Hematopoietic multipotent progenitor cell (in vitro differentiated cells): ENCODE data around the gene MGME1. TPM values are rescaled to one million over a fixed set of nuclear protein-coding genes. Genes with fewer than 3 reads are reported as not detected.
A peak's percentile ranks its signal among the peaks of the same experiment; 100 is the strongest.

Source experiments
- DNase-seq, 3 donors: peaks; one replicate each; pipeline ENCODE4 v3.0.0-alpha.2; 2011 to 2015; ENCODE audit warnings: low read depth in 2 of 3, low spot score in 2 of 3
- total RNA-seq: library from RNA; depleted of rRNA; stranded (reverse); fragments of >200 nt; gene quantifications from one replicate; pipeline ENCODE4 v1.2.3, GENCODE V29; 2012

MGME1 gene
- total RNA-seq, 1 donor: 11.8 TPM

DNA sequence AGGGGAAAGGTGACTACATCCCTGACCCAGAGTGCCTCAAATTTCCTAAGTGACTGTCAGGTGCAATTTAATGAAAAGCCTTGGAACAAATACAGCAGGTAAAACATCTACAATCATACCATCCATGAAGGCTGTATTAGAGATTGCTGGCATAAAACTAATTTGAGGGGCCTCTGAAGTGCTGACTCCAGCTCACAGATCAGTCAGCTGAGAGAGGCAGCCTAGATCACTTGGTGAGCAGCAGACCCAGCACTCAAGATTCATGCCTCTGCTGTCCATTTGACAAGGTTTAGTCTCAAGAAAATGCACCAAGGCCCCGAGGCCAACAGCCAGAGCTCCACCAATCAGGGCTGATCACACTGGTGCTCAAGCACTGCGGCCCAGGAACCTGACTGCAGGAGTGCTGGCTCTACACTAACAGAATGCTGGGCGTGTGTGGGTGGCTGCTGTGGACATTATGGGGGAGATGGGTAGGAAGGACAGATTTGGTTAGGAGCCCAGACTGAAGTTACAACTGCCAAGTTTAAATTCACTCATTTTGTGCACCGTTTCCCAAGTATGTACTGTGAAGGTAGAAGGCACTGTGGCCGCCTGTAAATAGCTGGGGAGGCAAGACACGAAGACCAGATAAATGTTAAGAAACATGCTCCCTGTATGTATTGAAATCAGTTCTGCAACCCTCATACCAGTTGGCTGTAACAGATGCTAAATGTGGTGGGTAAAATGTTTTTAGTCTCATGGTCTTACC is 28.4 kb upstream of the MGME1 start:
- DNase-seq: no peak

DNA sequence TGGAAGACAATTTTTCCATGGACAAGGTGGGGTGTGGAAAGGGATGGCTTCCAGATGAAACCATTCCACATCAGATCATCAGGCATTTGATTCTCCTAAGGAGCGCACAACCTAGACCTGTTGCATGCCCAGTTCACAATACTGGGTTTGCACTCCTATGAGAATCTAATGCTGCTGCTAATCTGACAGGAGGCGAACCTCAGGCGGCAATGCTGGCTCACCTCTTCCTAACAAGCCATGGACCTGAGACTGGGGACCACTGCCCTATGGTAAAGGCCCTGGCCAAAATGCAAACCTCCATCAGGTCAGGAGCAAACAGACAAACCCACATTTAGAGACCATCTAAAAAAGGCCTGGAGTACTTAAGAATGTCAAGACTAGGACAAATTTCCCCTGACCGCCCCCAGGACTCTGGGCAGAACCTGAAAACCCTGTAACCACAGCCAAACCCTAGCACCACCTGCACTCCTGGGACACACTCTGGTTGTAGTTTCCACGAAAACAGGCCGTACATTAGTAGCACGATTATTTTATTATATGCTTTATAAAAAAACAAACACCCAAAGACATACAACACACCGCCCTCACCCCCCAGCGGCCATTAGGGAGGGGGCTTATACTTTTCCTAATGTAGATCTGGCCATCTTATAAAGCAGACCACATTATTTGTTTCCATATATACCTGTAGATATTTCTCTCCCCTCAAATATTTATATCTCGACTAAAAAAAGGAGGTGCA is 27.6 kb upstream of the MGME1 start:
- DNase-seq: no peak

GRCh38 chr20:17941826-17942196 is 27.0 kb upstream of the MGME1 start:
- DNase-seq: no peak

DNA sequence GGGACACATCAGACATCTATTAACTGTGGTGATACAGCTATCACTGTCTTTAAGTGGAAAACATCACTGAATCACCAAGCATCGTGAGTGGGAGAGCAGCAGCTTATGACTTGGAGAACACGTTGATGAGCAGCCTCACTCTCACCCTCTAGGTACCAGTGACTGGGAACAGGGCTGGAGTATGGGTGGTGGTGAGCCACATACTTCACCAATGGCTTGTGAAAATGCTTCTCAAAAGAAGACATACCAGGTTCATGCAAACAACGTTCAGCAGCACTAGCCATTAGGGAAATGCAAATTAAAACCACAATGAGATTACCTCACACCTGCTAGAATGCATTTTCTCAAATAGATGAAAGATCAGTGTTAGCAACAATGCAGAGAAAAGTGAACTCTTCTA is 25.5 kb upstream of the MGME1 start:
- no peak for DNase-seq

DNA sequence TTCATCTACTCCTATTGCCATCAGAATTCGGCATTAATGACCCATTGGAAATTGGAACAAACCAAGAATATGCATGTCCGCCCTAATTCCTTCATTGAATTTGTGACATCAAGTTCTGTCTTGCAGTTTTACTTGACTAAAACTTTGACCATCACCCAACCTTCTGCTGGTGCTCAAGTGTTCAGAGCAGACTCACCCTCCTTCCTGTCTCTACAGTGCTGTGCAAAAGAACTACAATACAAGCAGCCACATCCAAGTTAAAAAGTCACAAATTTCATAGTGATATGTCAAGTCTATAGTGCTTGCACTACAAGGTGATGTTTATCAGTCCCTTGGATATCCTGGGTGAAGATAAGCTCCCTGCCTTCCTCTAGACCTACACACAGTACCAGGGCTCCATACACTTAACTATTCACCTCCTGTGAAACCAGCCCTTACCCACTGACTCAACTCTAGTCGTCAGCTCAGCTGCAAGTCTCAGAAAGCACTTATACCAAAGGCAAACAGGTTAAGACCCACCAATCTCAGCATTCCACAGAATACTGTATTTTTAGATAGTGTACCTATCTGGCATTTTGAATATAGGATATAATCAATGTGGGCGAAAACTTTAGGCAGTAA is 23.9 kb upstream of the MGME1 start:
- no peak for DNase-seq

- DNase-seq: no peak
Measured at GRCh38 chr20:17946040-17946439, 22.8 kb upstream of the MGME1 start.

GRCh38 chr20:17946572-17947473 is 22.0 kb upstream of the MGME1 start:
- no peak for DNase-seq

- DNase-seq: no peak
Measured at GRCh38 chr20:17947474-17947815, 21.4 kb upstream of the MGME1 start.

DNA sequence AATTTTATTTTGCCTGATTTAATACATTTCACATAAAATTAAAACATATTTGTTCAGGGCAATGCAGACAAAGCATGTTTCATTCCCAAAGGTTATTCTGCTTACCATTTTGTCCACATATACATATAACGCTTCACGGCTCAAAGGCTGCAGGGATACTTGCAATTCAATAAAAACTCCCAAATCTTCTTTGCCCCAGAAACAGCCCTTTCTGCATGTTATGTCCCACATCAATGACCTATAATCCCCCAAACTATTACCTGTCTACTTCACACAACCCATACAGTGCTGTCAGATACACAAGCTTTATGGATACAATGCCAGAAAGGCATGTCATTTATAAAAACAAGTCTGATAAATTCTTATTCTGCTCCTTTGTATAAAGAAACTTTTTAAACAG is 20.4 kb upstream of the MGME1 start:
- DNase-seq: no peak

DNA sequence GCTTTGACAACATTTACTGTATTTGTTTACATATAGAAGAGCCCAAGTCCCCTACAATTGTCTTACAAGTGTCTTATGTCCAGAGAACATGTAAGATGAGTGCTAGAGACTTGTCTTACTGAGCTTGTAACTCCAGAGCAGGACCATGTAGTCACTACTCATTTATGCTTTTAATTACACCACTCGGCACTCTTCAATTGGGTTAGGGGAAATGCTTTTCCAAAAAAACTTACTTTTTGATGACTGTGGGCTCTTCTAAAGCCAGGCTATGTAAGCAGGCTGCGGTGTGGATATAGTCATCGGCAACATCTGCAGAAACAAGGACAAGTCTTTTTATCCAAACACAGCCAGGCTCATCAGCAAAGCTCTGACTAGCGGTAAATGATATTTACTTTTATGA is 18.9 kb upstream of the MGME1 start:
- no peak for DNase-seq

- no peak for DNase-seq
Measured at GRCh38 chr20:17950670-17951069, 18.1 kb upstream of the MGME1 start.

DNA sequence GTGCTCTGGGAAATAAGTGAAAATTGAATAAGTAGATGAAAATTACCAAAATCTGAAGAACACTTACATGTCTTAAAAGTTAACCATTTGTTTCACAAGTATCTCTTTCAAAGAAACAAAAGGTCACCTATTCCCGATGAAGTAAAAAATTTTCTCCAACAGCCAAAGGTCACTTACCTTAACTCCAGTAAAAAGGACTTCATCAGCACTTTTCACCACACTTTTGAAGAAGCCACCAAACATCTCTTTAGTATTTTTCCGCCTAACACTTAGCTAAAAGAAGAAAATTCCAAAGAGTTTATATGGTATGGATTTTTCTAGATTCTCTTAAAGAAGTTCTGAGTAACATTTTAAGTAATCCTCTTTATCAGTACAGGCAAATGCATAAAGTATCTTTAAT is 17.5 kb upstream of the MGME1 start:
- DNase-seq: no peak

GRCh38 chr20:17952692-17953684 is 15.8 kb upstream of the MGME1 start:
- DNase-seq: no peak

DNA sequence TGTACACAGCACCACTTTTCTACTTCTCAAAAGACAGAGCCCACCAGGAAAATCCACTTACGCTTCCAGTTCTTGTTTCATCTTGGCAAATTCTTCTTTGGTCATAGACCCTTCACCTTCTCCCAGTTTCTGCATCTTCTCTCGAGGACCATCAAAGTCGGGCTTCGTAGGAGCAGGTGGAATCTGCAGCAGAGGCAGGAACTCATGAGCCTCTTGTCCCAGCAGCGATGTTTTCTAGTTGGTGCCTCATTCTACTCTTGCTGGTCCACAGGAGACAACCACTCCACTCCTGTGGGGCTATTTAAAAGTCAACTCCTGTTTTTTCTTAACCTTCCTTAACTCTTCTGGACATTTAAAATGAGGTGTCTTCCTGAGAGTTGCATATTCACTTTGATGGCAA is 14.9 kb upstream of the MGME1 start:
- DNase-seq: no peak

GRCh38 chr20:17955302-17955701 is 13.5 kb upstream of the MGME1 start:
- DNase-seq: peak in 1 of 3 donors; percentile 52

DNA sequence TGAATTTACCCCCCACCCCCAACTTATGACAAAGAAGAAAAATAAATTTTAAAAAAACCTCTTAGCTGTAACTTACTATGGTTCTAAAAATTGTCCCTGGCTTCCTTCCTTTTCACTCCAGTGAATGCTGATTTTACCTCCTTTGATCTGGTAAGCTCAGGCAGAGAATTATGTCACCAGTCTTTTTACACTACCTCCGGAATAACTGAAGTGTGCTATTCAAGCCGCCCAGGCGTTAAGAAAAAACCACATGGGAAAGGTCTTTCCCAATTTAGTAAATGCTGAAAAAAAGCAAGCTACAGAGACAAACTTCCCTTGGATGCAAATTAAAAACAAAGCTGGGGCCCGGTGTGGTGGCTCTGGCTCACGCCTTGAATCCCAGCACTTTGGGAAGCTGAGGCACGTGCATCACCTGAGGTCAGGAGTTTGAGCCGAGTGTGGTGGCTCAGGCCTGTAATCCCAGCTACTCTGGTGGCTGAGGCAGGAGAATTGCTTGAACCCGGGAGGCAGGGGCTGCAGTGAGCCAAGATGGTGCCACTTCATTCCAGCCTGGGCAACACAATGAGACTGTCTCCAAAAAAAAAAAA is 12.6 kb upstream of the MGME1 start:
- DNase-seq: no peak

- DNase-seq: no peak
Measured at GRCh38 chr20:17957505-17958363, 11.1 kb upstream of the MGME1 start.
